NCI-H2171 treated with DMSO at 0.1 percent for 48 hours (cell line): Measurements from ENCODE around the gene FBXO42.
A peak's percentile ranks its signal among the peaks of the same experiment; 100 is the strongest.
"Not testable (repeated sequence)": the region's sequence is repeated elsewhere in the genome, so short reads cannot be mapped to it uniquely, and the experiment has no call there.

Experiments
- DNase-seq: peaks from one replicate; lab custom pipeline; 2025; lab: John Stamatoyannopoulos, UW

Gene FBXO42

GRCh38 chr1:16219968-16220500, 132.2 kb downstream of the FBXO42 start:
- DNase-seq = no peak

DNA sequence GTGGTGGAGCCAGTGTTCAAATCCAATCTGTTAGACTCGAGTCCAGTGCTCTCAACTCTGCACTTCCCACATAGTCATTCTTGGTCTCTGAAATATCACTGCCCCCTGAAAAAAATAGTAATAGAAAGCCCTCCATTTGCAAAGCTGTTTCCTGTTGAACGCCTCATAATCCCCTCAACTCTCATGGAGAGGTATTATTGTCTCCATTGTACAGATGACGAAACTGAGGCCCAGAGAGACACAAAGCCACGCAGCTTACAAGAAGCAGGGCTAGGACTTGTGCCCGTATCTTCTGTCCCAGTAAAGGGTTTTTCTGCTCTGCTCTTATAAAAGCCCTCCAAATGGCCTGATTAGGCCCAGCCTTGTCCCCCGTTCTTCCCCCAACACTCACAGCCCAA, 133.6 kb downstream of the FBXO42 start:
- no peak for DNase-seq

DNA sequence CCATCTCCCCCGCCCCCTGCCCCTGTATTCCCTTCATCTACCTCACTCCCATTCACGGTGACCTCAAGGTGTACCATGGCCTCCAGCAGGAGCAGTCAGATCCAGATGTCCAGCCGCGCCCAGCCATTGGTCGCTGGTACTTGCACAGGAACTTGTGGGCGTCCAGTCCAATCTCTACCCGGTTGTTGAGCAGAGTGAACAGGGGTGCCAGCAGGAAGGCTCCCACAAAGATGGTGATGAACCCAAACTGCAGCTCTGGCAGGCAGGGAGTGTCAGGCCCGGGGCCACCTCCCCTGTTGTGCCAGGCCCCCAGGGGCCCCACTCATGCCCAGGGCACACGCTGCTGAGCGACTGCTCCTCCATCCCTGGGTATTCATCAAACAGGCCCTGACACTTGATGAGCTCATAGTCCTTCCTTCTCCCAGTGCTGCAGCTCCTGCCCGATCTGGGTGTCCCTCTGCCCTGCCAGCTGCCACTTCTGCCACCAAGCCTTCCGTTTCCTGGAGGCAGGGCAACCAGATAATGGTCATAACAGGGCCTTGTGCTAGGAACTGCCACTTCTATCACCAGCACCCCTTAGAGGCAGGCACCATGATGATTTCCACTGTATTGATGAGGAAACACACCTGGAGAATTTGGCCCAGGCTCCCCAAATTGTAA, 134.1 kb downstream of the FBXO42 start:
- no peak for DNase-seq

DNA sequence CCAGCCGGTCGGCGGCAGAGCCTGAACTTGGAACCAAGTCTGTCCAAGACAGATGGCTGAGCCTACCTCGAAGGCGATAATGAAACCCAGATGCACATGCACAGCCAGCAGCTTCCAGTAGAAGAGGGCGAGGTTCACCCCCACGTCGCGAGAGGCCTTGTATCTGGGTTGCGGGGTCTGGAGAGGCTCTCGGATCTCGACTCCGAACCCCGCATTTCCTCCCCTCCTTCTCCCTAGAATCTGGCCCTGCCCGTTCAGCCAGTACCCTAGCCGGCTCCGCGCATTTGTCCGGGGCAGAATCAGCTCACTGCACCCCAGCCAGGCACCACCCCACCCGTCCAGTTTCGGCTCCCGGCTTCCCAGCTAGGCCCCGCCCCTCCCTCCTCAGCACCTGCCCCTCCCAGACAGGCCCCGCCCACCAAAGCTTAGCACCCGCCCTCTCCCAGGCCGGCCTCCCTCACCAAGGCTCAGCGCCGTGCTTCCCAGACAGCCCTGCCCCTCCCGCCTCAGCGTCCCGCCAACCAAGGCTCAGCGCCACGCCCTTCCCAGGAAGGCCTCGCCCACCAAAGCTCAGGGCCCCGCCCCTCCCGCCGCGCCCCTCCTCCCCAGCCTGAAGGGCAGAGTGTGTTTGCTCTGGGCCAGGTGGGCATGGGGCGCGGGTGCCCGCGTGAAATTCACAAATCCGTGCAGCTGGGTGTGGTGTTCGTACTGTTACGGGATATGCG, 135.1 kb downstream of the FBXO42 start:
- peak; percentile 94 for DNase-seq

DNA sequence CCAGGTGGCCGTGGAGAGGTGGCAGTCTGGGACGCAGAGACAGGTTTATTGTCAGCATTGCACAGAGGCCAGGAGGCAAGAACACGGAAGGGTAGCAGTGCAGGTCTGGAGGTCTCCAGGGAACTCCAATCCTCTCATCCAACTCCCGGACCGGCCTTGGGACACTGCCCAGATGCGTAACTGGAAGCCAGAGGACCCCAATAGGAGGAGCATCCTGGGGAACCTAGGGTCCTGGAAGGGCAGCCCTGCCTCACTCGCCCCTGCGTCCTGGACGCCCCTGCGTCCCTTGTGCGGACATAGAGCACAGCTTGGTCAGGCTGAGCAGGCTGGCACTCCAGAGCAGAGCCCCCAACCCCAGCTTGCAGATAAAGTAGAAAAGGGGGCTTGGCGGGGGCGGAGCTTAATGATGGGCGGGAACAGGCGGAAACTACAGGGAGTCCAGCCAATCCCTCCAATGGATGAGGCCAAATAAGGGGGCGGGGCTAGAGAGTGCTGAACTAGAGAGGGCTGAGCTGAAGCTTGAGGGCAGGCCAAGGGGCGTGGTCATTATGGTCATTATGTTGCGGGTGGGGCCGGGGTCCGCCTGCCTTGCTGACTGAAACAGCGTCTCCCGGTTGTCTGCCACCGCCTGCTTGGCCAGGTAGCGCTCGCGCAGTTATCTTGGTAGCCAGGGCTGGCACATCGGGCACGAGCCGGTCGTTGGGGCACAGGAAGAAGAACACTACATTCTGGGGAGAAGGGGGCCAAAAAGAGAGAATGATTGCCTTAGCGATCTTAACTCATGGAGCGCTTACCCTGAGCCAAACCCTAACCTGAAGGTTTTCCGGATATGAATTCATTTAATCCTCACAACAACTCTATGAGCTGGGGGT, 136.2 kb downstream of the FBXO42 start:
- no peak for DNase-seq

DNA sequence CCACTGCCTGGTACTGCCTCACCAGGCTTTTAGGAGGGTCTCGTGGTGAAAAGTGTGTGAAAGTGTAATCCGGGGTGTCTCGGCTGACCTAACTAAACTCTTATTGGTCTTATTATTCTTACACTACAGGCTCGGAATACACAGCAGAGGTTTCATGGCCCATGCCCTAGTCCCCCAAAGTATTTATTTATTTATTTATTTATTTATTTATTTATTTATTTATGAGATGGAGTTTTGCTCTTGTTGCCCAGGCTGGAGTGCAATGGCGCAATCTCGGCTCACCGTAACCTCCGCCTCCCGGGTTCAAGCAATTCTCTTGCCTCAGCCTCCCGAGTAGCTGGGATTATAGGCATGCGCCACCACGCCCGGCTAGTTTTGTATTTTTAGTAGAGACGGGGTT, 137.0 kb downstream of the FBXO42 start:
- not testable (repeated sequence) for DNase-seq

GRCh38 chr1:16213544-16213943, 138.7 kb downstream of the FBXO42 start:
- not testable (repeated sequence) for DNase-seq

DNA sequence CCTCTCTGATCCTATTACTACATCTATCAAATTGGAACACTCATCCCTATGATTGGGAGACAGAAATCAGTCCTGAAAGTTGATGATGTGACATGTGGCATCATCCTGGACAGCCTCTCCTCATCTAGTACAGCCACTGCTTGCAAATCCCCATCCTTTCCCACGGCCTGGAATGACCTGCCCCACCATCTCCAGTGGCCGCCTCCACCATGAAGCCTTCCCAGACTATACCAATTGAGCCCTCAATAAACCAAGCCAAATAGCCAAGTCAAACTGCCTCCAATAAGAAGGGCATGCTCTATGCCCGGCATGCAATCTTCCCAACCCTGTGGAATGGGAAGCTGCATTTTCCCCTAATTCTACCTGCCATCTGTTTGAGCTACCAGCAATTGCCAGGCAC, 139.3 kb downstream of the FBXO42 start:
- DNase-seq = no peak

GRCh38 chr1:16212251-16212961, 139.9 kb downstream of the FBXO42 start, which contains the start of gene ARHGEF19:
Gene ARHGEF19 (minus strand): TSS chr1:16212652. CDS start chr1:16209054, 3,598 bp downstream.
- DNase-seq = no peak

- no peak for DNase-seq
Measured at GRCh38 chr1:16211824-16212223, 140.5 kb downstream of the FBXO42 start.

GRCh38 chr1:16210581-16210980, 141.7 kb downstream of the FBXO42 start:
- DNase-seq = no peak

DNA sequence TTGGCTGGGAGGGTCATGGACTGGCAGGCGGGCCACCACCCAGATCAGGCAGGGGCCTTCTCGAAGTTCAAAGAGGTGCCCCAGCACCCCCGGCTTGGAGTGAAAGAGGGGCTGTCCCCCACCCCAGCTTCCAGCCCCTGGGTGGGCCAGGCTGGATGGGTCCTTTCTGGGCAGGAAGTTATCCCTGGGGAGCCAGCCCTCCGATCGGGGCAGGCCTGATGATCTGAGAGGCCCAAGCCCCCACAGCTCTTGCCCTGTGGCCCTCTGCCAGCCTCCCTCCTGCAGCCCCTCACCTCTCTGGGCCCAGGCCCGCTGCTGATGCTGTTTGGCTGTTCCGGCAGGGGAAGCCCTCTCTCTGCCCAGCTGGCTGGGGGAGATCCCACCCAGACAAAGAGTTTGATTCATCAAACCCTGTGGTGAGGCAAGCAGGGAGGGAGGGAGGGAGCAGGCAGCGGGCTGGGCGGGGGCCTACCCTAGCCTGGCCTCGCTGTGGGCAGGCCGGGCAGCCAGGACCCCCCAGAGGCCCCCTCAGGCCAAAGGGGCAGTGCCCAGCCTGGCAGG, 142.4 kb downstream of the FBXO42 start:
- no peak for DNase-seq

GRCh38 chr1:16209132-16209846, 143.0 kb downstream of the FBXO42 start:
- DNase-seq = no peak

GRCh38 chr1:16208270-16208987, 143.9 kb downstream of the FBXO42 start:
- DNase-seq = no peak

DNA sequence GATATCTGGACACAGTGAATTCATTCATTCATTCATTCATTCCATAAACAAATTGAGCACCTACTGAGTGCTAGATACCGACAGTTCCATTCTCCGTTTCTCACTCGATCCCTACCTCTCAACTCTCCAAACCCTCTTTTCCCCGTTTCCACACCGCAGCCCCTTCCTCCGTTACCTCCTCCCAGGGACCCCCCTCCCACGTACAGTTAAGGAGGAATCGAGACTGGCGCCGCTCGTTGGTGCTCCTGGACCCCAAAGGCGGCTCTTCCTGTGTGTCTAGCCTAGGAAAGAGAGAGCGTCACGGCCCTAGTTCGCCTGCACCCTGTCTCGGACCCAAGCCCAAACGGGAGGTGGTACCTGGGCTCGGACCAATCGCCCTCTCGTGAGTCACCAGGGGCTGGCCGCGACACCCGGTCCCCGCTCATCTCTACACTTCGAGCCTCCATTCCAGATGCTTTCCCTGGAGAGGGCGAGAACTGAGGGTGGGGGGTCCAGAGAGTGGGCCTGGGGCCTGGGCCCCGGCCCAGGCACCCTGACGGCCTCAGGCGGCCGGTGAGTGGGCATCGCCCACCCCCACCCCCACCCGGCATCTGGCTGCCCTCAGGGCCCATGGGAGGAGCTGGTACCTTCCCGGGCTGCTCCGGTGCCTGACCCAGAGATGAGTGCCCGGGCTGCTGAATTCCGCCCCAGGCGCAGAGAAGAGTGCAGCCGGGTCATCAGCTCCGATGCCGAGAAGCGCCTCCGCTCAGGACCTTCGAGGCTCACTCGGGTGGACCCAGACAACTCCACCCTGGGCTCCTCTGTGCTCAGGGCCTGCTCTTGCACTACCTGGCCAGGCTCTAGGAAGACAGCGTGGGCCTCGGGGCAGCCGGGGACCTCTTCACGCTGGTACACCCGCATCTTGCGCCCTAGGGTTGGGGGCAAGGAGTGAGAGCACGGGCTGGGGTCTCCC, 144.7 kb downstream of the FBXO42 start:
- DNase-seq = no peak

DNA sequence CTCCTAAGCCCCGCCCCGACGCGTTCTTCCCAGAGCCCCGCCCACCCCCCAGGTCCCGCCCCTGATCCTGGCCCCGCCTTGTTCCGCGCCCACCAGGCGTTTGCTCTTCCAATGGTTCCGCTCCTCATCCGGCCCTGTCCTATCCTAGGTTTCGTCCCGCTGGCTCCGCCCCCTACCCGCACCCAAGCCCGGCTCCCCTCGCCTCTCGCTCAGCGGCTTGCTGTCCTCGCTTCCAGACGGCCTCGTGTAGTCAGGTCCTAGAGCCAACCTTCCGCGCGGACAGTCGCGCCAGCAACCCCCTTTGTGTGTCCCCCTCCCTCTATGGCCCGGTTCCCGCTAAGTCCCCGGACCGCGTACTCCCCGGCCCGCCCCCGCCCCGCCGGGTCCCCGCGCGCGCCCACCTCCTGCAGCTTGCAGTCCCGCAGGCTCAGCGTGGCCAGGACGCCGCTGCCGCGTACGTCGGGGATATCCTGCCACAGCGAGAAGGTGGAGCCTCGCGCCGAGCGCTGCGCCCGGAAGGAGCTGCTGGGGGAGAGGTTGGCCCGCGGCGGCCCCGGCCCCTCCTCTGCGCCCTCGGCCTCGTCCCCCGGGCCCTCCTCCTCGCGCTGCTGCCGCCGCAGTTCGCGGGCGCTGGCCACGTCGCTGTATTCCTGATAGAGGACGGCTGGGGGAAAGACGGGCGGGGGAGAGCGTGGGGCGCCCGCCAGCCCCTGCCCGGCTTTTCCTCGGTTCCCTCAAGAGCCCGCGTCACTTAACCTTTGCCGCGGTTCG, 145.5 kb downstream of the FBXO42 start:
- DNase-seq = peak; percentile 90

- no peak for DNase-seq
Measured at GRCh38 chr1:16205891-16206546, 146.3 kb downstream of the FBXO42 start.

DNA sequence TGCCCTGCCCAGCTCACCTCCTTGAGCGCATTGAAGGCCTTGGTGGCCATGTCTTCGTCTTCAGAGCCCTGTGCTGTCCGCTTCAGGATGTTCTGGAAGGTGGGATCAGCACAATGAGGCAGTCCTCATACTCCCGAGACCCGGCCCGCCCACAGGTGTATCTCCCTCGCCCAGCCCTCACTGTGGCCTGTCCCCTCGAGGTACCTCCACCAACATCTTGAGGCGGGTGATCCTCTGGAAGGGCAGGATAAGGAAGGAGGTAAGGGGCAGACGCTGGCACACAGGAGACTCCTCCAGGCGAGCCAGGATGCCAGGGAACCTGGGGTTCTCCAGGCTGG, 147.0 kb downstream of the FBXO42 start:
- no peak for DNase-seq
